OCI-LY1 (cell line): ENCODE measurements around the gene CGB2.
"Not testable (repeated sequence)": the region's sequence is repeated elsewhere in the genome, so short reads cannot be mapped to it uniquely, and the experiment has no call there.

Source experiments
- EZH2 ChIP-seq: fragments of 200-600 bp; sonication (generic), shearing (Covaris generic); IDR thresholded peaks from 2 replicates; pipeline ENCODE4 v1.8.0; 2017; ENCODE audit warnings: borderline replicate concordance, mixed run types, mild to moderate bottlenecking, antibody characterized with exemption, low read length, moderate library complexity, mixed read lengths
- TF ChIP-seq, protein P1 (sequence below): fragments of 200-600 bp; sonication (generic), shearing (Covaris generic); IDR thresholded peaks from 2 replicates; pipeline ENCODE4 v1.5.1; 2017; ENCODE audit warnings: mild to moderate bottlenecking, antibody characterized with exemption, low read length, moderate library complexity, mixed read lengths

GRCh38 chr19:49018388-49019241, 13.1 kb upstream of the CGB2 start:
- TF ChIP-seq, protein P1, sequence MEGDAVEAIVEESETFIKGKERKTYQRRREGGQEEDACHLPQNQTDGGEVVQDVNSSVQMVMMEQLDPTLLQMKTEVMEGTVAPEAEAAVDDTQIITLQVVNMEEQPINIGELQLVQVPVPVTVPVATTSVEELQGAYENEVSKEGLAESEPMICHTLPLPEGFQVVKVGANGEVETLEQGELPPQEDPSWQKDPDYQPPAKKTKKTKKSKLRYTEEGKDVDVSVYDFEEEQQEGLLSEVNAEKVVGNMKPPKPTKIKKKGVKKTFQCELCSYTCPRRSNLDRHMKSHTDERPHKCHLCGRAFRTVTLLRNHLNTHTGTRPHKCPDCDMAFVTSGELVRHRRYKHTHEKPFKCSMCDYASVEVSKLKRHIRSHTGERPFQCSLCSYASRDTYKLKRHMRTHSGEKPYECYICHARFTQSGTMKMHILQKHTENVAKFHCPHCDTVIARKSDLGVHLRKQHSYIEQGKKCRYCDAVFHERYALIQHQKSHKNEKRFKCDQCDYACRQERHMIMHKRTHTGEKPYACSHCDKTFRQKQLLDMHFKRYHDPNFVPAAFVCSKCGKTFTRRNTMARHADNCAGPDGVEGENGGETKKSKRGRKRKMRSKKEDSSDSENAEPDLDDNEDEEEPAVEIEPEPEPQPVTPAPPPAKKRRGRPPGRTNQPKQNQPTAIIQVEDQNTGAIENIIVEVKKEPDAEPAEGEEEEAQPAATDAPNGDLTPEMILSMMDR, result not testable (repeated sequence)
- not testable (repeated sequence) for TF ChIP-seq EZH2
